NAMALWA (cell line): ENCODE results near the gene VAPA.
A peak's percentile ranks its signal among the peaks of the same experiment; 100 is the strongest.

Experiments
- DNase-seq: peaks from one replicate; pipeline ENCODE4 v3.0.0-alpha.2; 2015; ENCODE audit warnings: low spot score

The VAPA gene

GRCh38 chr18:9914584-9915290 lies 921 bp downstream of the VAPA start:
- DNase-seq = peak; percentile 85

GRCh38 chr18:9915291-9916076 lies 1.7 kb downstream of the VAPA start:
- DNase-seq = no peak

GRCh38 chr18:9916077-9916639 lies 2.3 kb downstream of the VAPA start:
- DNase-seq = no peak

- no peak for DNase-seq
Measured at GRCh38 chr18:9916808-9917207, 3.0 kb downstream of the VAPA start.

GRCh38 chr18:9918016-9918680 lies 4.3 kb downstream of the VAPA start:
- no peak for DNase-seq

GRCh38 chr18:9919564-9920232 lies 5.9 kb downstream of the VAPA start:
- DNase-seq = no peak

- no peak for DNase-seq
Measured at GRCh38 chr18:9922592-9923311, 8.9 kb downstream of the VAPA start.

GRCh38 chr18:9924371-9924943 lies 10.6 kb downstream of the VAPA start:
- DNase-seq = no peak

GRCh38 chr18:9925369-9925768 lies 11.6 kb downstream of the VAPA start:
- DNase-seq = no peak

- DNase-seq = no peak
Measured at GRCh38 chr18:9925795-9926194, 12.0 kb downstream of the VAPA start.

GRCh38 chr18:9926223-9926894 lies 12.5 kb downstream of the VAPA start:
- DNase-seq = no peak

- no peak for DNase-seq
Measured at GRCh38 chr18:9926977-9927376, 13.2 kb downstream of the VAPA start.

GRCh38 chr18:9927392-9928063 lies 13.7 kb downstream of the VAPA start:
- DNase-seq = no peak

GRCh38 chr18:9928646-9929259 lies 14.9 kb downstream of the VAPA start:
- no peak for DNase-seq

- no peak for DNase-seq
Measured at GRCh38 chr18:9930299-9930884, 16.6 kb downstream of the VAPA start.

GRCh38 chr18:9931146-9931545 lies 17.3 kb downstream of the VAPA start:
- no peak for DNase-seq

- DNase-seq = no peak
Measured at GRCh38 chr18:9931678-9932077, 17.9 kb downstream of the VAPA start.

GRCh38 chr18:9933865-9934264 lies 20.0 kb downstream of the VAPA start:
- DNase-seq = no peak

- no peak for DNase-seq
Measured at GRCh38 chr18:9934274-9934673, 20.5 kb downstream of the VAPA start.
